ENCODE data around the gene KAT14.

DNA sequence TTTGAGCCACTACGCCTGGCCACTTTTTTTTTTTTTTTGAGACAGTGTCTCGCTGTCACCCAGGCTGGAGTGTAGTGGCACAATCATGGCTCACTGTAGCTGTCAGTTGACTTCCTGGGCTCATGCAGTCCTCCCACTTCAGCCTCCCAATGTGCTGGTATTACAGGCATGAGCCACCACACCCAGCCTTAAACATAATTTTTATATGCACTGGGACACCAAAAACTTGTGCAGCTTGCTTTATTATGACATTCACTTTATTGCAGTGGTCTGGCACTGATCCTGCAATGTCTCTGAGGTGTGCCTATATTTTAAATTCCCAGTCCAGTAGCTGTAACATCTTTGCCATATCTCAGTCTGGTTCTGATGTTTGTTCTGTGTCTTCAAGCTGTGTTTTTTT is 34.7 kb downstream of the KAT14 start:
- TF ChIP-seq POLR2A (IDR thresholded peaks at IDR 0.05) (no peak), POLR2AphosphoS5 (IDR thresholded peaks at IDR 0.05) (no peak), EP300 (IDR thresholded peaks at IDR 0.05) (no peak)
- TF ChIP-seq, protein P1, sequence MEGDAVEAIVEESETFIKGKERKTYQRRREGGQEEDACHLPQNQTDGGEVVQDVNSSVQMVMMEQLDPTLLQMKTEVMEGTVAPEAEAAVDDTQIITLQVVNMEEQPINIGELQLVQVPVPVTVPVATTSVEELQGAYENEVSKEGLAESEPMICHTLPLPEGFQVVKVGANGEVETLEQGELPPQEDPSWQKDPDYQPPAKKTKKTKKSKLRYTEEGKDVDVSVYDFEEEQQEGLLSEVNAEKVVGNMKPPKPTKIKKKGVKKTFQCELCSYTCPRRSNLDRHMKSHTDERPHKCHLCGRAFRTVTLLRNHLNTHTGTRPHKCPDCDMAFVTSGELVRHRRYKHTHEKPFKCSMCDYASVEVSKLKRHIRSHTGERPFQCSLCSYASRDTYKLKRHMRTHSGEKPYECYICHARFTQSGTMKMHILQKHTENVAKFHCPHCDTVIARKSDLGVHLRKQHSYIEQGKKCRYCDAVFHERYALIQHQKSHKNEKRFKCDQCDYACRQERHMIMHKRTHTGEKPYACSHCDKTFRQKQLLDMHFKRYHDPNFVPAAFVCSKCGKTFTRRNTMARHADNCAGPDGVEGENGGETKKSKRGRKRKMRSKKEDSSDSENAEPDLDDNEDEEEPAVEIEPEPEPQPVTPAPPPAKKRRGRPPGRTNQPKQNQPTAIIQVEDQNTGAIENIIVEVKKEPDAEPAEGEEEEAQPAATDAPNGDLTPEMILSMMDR (IDR thresholded peaks at IDR 0.05) = no peak

Data from sigmoid colon (tissue), 4 donors.